DOHH2 (cell line): ENCODE data around the gene ARHGAP8.

Experiments used
- CTCF ChIP-seq: fragments of 200-600 bp; sonication (generic); IDR thresholded peaks from one replicate; pipeline ENCODE4 v1.5.1; 2014; ENCODE audit warnings: antibody characterized with exemption, mild to moderate bottlenecking, low read depth, low read length; ENCODE audit not compliant: poor library complexity, severe bottlenecking
- EZH2phosphoT487 ChIP-seq: fragments of 200-600 bp; sonication (generic); IDR thresholded peaks from 2 replicates; pipeline ENCODE4 v1.6.1; 2017; ENCODE audit warnings: borderline replicate concordance, mild to moderate bottlenecking, antibody characterized with exemption, low read length, moderate library complexity, mixed read lengths

- TF ChIP-seq CTCF = no peak
- TF ChIP-seq EZH2phosphoT487 = no peak
Measured at GRCh38 chr22:44847892-44848291, 95.5 kb downstream of the ARHGAP8 start.
